HG03139 (cell line): Measurements from ENCODE around the gene HOXB8.

Experiments used
- ATAC-seq: cut with Tn5 transposase; IDR thresholded peaks from one replicate; pipeline ENCODE4 v1.9.1; 2021; ENCODE audit not compliant: unreplicated experiment

Gene HOXB8

GRCh38 chr17:48569674-48570324 lies 45.3 kb downstream of the HOXB8 start:
- no peak for ATAC-seq

GRCh38 chr17:48569240-48569582 lies 45.9 kb downstream of the HOXB8 start:
- no peak for ATAC-seq

- no peak for ATAC-seq
These were observed 46.4 kb downstream of the HOXB8 start for GRCh38 chr17:48568499-48569239.

- ATAC-seq: no peak
These were observed 47.3 kb downstream of the HOXB8 start for GRCh38 chr17:48567646-48568354.

- ATAC-seq: no peak
These were observed 47.9 kb downstream of the HOXB8 start for GRCh38 chr17:48567209-48567608.

GRCh38 chr17:48566717-48567116 lies 48.4 kb downstream of the HOXB8 start:
- ATAC-seq: no peak

- no peak for ATAC-seq
These were observed 49.0 kb downstream of the HOXB8 start for GRCh38 chr17:48565925-48566710.

- no peak for ATAC-seq
These were observed 50.0 kb downstream of the HOXB8 start for GRCh38 chr17:48565022-48565554.

- no peak for ATAC-seq
These were observed 50.7 kb downstream of the HOXB8 start for GRCh38 chr17:48564188-48565021.

GRCh38 chr17:48563867-48564187 lies 51.3 kb downstream of the HOXB8 start:
- no peak for ATAC-seq

- ATAC-seq: no peak
These were observed 51.7 kb downstream of the HOXB8 start for GRCh38 chr17:48563385-48563838.

- no peak for ATAC-seq
These were observed 52.2 kb downstream of the HOXB8 start for GRCh38 chr17:48562934-48563333.
